Measurements from ENCODE around the gene BACH1.

- TF ChIP-seq, protein P1, sequence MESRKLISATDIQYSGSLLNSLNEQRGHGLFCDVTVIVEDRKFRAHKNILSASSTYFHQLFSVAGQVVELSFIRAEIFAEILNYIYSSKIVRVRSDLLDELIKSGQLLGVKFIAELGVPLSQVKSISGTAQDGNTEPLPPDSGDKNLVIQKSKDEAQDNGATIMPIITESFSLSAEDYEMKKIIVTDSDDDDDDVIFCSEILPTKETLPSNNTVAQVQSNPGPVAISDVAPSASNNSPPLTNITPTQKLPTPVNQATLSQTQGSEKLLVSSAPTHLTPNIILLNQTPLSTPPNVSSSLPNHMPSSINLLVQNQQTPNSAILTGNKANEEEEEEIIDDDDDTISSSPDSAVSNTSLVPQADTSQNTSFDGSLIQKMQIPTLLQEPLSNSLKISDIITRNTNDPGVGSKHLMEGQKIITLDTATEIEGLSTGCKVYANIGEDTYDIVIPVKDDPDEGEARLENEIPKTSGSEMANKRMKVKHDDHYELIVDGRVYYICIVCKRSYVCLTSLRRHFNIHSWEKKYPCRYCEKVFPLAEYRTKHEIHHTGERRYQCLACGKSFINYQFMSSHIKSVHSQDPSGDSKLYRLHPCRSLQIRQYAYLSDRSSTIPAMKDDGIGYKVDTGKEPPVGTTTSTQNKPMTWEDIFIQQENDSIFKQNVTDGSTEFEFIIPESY (IDR thresholded peaks at IDR 0.05; ENCODE audit: borderline replicate concordance, low read depth), result no peak
- TF ChIP-seq, protein P2, sequence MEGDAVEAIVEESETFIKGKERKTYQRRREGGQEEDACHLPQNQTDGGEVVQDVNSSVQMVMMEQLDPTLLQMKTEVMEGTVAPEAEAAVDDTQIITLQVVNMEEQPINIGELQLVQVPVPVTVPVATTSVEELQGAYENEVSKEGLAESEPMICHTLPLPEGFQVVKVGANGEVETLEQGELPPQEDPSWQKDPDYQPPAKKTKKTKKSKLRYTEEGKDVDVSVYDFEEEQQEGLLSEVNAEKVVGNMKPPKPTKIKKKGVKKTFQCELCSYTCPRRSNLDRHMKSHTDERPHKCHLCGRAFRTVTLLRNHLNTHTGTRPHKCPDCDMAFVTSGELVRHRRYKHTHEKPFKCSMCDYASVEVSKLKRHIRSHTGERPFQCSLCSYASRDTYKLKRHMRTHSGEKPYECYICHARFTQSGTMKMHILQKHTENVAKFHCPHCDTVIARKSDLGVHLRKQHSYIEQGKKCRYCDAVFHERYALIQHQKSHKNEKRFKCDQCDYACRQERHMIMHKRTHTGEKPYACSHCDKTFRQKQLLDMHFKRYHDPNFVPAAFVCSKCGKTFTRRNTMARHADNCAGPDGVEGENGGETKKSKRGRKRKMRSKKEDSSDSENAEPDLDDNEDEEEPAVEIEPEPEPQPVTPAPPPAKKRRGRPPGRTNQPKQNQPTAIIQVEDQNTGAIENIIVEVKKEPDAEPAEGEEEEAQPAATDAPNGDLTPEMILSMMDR (IDR thresholded peaks at IDR 0.05), result no peak
- TF ChIP-seq FOXM1 (IDR thresholded peaks at IDR 0.05; ENCODE audit: low read depth) (no peak), SMC3 (IDR thresholded peaks at IDR 0.05; ENCODE audit: low read depth, low read length) (no peak), TEAD4 (IDR thresholded peaks at IDR 0.05; ENCODE audit: borderline replicate concordance, insufficient read depth) (no peak), EP300 (IDR thresholded peaks at IDR 0.05; ENCODE audit: borderline replicate concordance in 1 of 2, low read depth in 1 of 2, low read length in 1 of 2) (no peak), FOSL2 (IDR thresholded peaks at IDR 0.05; ENCODE audit: borderline replicate concordance, low read depth) (no peak), FOXJ3 (CRISPR knock-in tag; IDR thresholded peaks at IDR 0.05) (no peak), EZH2phosphoT487 (IDR thresholded peaks at IDR 0.05; ENCODE audit: borderline replicate concordance, low read depth) (no peak)
- TF ChIP-seq, protein P3, sequence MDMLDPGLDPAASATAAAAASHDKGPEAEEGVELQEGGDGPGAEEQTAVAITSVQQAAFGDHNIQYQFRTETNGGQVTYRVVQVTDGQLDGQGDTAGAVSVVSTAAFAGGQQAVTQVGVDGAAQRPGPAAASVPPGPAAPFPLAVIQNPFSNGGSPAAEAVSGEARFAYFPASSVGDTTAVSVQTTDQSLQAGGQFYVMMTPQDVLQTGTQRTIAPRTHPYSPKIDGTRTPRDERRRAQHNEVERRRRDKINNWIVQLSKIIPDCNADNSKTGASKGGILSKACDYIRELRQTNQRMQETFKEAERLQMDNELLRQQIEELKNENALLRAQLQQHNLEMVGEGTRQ (IDR thresholded peaks at IDR 0.05; ENCODE audit: borderline replicate concordance, low read depth, low read length), result no peak
Observed at GRCh38 chr21:29394051-29394450, 95.3 kb downstream of the BACH1 start.
